ENCODE results near the gene ZACN. TPM values are rescaled to one million over a fixed set of nuclear protein-coding genes. Genes with fewer than 3 reads are reported as not detected.

The ZACN gene
- total RNA-seq, 1 donor from 2014 or later, result not detected

GRCh38 chr17:76102944-76103273 is 23.9 kb downstream of the ZACN start:
- DNase-seq (no peak), ATAC-seq (peak in 1 of 2 donors; percentile 21)
- H3K4me3 ChIP-seq, result peak overlapping the region; percentile 97
- H3K27ac ChIP-seq, result peak overlapping the region; percentile 83
- H3K9me3 ChIP-seq, result no peaks in the 10 kb centered on the region
- no peaks in the 10 kb centered on the region for H3K27me3 ChIP-seq (ENCODE audit: low read depth)
- intact Hi-C loops (cut with DNase I), result no loop called here
- TF ChIP-seq, protein P1, sequence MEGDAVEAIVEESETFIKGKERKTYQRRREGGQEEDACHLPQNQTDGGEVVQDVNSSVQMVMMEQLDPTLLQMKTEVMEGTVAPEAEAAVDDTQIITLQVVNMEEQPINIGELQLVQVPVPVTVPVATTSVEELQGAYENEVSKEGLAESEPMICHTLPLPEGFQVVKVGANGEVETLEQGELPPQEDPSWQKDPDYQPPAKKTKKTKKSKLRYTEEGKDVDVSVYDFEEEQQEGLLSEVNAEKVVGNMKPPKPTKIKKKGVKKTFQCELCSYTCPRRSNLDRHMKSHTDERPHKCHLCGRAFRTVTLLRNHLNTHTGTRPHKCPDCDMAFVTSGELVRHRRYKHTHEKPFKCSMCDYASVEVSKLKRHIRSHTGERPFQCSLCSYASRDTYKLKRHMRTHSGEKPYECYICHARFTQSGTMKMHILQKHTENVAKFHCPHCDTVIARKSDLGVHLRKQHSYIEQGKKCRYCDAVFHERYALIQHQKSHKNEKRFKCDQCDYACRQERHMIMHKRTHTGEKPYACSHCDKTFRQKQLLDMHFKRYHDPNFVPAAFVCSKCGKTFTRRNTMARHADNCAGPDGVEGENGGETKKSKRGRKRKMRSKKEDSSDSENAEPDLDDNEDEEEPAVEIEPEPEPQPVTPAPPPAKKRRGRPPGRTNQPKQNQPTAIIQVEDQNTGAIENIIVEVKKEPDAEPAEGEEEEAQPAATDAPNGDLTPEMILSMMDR (IDR thresholded peaks at IDR 0.05), result no peak
- H3K4me1 ChIP-seq, result peaks cover 18% of the 10 kb centered on the region
- peaks cover 39% of the 10 kb centered on the region for H3K36me3 ChIP-seq

- TF ChIP-seq, protein P1 (IDR thresholded peaks at IDR 0.05), result no peak
- intact Hi-C loops (cut with DNase I), result no loop called here
- peak within 1 kb of the TSS; percentile 83 for H3K27ac ChIP-seq
- peaks cover 34% of the 10 kb centered on the region for H3K36me3 ChIP-seq
- no peaks in the 10 kb centered on the region for H3K27me3 ChIP-seq (ENCODE audit: low read depth)
- peak within 1 kb of the TSS; percentile 97 for H3K4me3 ChIP-seq
- peak; percentile 93 for DNase-seq
- H3K4me1 ChIP-seq, result peaks cover 18% of the 10 kb centered on the region
- no peaks in the 10 kb centered on the region for H3K9me3 ChIP-seq
- peak; percentile 97 to 99 for ATAC-seq
Measured at GRCh38 chr17:76103274-76104139, 24.5 kb downstream of the ZACN start, which contains the start of gene EXOC7. TSS of gene EXOC7 (minus strand) at chr17:76103787. CDS start at chr17:76103692, 95 bp downstream.

DNA sequence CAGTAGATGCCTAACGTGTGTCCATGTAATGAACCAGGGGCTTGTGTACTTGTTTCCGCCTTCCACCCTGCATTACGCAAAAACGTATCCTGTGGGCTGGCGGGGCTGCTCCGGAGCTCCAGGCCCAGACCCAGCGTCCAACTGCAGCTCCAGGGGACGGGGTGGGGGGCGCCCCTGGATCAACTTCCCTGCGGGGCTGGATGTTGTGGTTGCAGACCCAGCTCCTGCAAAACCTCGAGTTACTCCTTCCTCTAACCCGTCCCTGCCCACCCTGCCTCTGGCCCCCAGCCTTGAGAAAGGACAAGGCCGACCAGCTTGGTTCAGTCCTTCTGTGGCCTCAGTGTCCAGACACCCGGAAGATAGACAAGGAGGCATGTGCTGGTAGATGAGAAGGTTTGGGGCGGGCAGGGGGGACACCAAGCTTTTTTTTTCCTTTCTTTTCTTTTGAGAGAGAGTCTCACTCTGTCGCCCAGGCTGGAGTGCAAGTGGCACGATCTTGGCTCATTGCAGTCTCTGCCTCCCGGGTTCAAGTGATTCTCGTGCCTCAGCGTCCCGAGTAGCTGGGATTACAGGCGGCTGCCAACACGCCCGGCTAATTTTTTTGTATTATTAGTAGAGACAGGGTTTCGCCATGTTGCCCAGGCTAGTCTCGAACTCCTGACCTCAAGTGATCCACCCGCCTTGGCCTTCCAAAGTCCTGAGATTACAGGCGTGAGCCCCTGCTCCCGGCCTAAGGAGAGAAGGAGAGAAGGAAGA is 25.3 kb downstream of the ZACN start:
- TF ChIP-seq, protein P1 (IDR thresholded peaks at IDR 0.05), result no peak
- peak overlapping the region; percentile 97 for H3K4me3 ChIP-seq
- H3K4me1 ChIP-seq, result peaks cover 18% of the 10 kb centered on the region
- intact Hi-C loops (cut with DNase I), result no loop called here
- H3K27me3 ChIP-seq (ENCODE audit: low read depth), result no peaks in the 10 kb centered on the region
- H3K27ac ChIP-seq, result peak overlapping the region; percentile 83
- H3K9me3 ChIP-seq, result no peaks in the 10 kb centered on the region
- peak in 1 of 2 donors; percentile 35 for ATAC-seq
- peak; percentile 49 for DNase-seq
- H3K36me3 ChIP-seq, result peaks cover 26% of the 10 kb centered on the region

- intact Hi-C loops (cut with DNase I), result no loop called here
- TF ChIP-seq, protein P1 (IDR thresholded peaks at IDR 0.05), result no peak
- Histone ChIP-seq H3K4me3 (no peak overlapping the region), H3K4me1 (peaks cover 18% of the 10 kb centered on the region), H3K9me3 (no peaks in the 10 kb centered on the region), H3K27me3 (ENCODE audit: low read depth) (no peaks in the 10 kb centered on the region), H3K36me3 (peaks cover 21% of the 10 kb centered on the region), H3K27ac (no peak overlapping the region)
- DNase-seq (no peak), ATAC-seq (no peak)
Measured at GRCh38 chr17:76104896-76105231, 25.9 kb downstream of the ZACN start.

GRCh38 chr17:76106703-76107102 is 27.7 kb downstream of the ZACN start:
- no peaks in the 10 kb centered on the region for H3K9me3 ChIP-seq
- no peaks in the 10 kb centered on the region for H3K27me3 ChIP-seq (ENCODE audit: low read depth)
- no peak for DNase-seq
- no peak overlapping the region for H3K27ac ChIP-seq
- TF ChIP-seq, protein P1 (IDR thresholded peaks at IDR 0.05), result no peak
- peaks cover 18% of the 10 kb centered on the region for H3K4me1 ChIP-seq
- ATAC-seq, result no peak
- peaks cover 2% of the 10 kb centered on the region for H3K36me3 ChIP-seq
- intact Hi-C loops (cut with DNase I), result no loop called here
- no peak overlapping the region for H3K4me3 ChIP-seq

All from lower lobe of right lung (tissue), 2 donors.